HG03175 (cell line): ENCODE results near the gene BRME1.

ENCODE experiments used
- ATAC-seq: cut with Tn5 transposase; IDR thresholded peaks from one replicate; pipeline ENCODE4 v1.9.1; 2021; ENCODE audit warnings: mild to moderate bottlenecking, moderate library complexity; ENCODE audit not compliant: unreplicated experiment

Gene BRME1

DNA sequence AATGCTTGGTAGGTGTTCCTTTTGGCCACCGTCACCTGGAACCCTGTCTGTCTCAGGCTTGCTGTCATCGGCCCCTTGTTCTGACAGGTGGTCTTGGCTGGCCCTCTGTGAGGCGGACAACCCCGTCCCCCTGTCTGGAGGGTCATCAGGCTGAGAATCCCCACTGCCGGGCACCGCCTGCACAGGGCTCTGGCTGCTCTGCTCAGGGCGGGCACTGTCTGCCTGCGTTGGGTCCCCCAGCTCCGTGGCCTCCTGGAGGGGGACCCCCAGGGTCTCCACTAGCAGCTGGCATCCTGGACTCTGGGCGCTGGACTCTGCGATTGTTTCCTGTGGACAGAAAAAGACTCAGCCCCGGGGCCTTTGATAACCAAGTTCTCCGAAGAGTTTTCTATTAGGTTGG, 15.8 kb downstream of the BRME1 start:
- ATAC-seq: no peak

DNA sequence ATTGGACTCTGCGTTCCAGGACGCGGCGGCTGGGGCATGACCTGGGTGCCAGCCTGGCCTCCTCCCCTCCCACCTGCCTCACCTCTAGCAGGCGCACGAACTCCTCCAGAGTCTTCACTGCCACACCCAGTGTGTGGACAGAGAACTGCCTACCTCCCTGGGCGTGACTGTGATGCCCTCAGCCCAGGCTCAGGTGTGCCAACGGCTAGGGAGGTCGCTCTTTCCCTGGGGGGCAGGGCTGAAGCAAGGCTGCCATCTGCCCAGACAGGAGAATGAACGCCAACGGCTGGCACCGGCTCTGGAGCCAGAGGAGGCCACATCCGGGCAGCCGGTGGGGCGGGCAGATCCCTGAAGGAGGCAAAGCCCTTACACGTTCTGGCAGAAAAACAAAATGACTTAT, 17.6 kb downstream of the BRME1 start:
- no peak for ATAC-seq

DNA sequence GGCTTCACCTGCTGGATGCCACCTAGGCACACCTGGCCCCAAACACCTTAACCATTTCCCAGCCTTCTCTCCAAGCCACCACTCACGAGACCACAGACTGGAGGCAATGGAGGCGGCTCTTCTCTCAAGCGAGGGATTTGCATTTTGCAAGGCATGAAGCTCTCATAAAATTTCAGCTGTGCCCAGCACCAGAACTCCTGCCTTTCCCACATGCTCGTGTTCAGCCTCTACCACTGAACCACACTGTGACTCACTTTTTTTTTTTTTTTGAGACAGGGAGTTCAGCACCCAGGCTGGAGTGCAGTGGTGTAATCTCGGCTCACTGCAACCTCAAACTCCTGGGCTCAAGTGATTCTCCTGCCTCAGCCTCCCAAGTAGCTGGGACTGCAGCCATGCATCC, 18.4 kb downstream of the BRME1 start:
- ATAC-seq: no peak

DNA sequence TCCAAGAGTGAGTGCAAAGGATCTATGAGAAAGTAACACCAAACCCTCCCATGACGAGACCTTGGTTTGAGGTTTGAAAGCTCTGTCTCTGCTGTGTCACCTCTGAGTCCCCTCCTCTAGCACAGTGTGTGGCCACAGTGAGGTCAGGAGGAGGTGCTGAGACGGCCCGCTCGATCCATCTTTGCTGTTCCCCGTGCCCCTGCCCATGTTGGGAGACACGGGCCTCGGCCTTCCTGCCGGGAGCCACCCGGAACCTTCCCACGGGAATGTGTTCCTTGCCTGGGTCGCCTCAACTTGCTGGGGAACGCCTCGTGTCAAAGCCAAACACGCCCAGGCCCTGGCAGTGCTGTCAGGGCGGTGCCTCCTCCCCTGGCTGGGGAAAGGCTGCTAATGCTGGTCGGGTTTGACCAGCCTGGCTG, 18.9 kb downstream of the BRME1 start:
- no peak for ATAC-seq

DNA sequence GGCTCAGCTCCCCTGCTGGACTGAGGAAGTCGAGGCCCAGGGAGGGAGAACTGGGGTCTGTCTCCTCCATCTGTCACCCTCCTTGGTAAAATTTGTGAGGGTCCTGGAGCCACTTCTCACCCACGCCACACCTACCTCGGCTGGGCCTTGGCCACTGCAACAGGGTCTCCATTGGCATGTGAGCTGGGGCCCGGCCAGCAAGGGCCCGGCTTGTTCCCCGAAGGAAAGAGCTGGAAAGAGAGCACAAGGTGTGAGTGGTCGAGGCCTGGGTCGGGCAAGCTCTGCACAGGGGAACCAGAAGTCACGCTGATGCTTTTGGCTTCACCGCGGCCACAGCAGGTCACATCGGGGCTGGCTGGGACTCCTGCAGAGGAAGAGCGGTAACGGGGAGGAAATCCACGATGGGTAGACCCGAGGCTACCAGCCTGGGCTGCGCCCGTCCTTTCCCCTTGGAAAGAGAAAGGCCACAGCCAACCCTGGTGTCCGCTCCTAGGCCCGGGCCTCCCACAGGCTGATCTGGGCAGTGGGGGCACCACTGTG, 20.0 kb downstream of the BRME1 start:
- ATAC-seq: no peak

DNA sequence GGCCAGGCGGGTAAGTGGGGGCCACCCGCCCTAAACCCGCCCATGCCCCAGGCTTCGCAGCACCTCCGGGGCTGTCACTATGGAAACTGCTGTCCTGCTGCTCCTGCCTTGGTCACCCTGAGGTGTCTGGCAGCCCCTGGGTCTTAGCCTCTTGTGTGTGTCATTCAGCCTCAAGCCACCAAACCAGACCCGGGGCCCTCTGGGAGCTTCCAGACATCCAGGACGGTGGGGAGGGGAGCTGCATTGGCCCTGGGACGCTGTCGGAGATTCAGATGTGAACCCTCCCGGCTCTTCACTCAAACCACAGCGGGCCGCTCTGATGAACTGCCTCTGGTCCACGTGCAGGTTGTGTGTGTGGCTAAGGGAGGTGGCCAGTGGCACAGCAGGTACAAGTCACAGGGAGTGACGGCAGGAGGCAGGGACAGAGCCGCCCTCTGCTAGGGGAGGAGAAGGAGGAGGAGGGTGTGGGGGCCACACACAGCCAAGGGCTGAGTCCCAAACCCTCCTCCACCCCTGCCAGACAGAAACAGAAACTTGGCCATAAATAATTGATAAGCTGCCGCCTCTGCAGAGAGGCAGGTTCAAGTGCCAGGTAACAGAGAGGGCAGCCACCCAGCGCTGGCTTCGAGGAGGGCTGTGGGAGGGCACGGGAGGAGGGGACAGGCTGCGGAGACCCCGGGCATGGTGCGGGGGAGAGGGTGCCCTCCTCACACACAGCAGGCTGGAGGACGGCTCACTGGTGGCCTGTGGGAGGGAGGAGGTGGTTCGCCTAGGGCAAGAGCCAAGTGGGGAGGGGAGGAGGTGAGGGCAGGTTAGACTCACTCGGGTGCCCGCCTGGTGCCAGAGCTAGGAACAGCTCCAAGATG, 21.0 kb downstream of the BRME1 start:
- no peak for ATAC-seq

DNA sequence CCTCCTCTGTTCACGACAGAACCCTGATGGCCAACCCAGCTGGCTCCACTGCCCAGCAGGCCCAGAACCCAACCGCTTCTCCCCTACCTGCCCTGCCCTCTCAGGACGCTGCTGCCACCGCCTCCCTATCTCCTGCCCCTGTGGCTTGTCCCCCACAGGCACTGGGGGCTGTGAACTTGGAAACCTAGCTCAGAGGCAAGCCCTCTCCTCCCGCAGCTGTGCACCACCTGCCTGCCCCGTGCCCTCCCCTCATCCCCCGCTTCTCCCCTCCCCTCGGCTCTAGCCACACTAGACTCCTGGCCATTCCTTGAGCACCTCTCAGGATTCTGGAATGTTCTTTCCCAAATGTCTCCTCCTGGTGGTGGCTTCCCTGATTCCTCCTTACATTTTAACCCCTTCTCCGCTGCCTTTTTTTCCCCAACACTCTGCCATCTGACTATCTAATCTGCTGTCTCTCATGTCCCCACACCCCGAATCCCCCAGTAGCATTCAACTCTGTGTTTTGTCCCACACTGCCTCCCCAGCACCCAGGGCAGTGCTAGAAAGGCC, 22.3 kb downstream of the BRME1 start:
- ATAC-seq: no peak

DNA sequence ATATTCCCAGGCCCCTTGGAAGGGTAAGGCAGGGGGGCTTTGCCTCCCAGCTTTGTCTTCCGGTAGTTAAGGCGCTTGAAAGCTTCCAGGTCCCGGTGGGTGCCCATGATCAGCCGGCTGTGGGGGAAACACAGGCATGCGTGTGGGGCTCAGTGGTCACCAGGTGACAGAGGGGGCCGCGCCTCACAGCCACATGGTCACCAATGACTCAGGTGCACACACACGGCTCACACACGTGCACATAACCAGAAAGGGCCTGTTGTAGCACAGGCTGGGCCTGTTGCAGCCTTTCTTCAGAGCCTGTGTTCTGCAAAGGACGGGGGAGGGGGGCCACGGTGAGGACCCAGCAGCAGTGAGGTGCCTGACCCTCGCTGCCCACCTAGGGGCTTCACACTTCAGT, 23.1 kb downstream of the BRME1 start:
- ATAC-seq: no peak

DNA sequence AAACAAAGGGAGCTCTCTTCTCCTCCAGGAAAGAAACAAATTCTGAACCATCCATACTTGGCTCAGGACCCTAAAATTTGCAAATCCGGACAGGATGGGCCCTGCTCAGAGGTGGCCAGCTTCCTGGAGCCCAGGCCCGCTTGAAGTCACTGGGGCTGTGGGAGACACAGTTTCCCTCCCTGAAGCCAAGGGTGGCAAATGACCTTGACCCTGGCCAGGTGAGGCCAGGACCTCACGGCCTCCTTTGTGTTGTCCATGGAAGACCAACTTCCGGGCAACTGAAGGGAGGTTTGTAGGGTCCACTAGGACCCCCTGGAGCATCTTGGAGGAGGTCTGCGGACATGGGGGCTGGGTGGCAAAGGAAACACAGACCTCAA, 23.5 kb downstream of the BRME1 start:
- ATAC-seq: no peak

DNA sequence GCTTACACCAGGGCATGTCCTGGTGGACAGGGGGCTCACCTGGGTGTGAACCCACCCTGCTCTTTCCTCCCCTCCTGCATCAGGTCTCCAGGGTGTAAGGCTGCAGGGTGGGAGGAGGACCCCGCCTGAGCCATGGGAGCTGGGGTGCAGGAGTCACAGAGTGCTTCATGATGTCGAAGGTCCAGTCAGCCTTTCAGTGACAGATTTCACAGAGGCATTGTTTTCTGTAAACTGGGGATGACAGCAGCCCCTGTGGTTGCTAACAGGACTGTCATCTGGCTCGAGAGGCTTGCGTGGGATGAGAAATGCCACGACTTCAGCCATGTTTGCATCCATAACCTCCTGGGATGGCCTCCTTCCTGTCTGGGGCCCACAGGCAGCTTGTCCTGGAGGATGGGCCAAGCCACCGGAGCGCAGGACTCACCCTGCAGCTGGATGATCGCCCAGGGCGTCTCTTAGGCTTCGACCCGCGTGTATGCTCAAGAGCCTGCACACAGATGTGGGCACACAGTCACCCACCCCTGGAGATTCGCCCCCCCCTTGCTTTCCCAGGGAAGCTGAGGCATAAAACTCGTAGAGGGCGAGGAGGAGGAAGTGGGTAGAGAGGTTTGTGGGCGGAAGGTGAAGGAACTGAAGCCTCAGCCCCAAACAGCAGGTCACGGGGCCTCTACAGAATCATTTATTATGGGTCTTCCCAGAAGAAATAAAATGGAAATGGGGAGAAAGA, 24.1 kb downstream of the BRME1 start:
- no peak for ATAC-seq

DNA sequence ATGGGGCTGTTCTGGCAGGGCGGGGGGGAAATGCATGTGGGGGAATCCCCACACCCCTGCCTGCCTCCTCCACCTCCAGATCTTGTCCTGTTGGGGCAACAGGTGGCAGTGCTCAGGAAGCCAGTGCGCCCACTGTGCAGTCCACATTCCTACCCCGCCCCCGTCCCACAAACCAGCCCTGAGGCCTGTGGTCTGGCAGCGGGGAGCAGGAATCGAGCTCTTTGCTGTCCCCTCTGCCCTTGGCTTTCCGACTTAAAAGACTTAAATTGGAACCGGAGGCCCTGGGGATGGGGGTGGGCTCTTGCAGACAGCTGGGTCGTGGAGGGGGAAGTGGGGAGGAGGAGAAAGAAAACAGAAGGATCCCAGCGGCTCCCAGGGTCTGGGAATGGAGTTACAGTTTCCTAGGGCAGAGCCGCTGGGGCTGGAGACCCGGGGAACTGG, 24.6 kb downstream of the BRME1 start:
- no peak for ATAC-seq

DNA sequence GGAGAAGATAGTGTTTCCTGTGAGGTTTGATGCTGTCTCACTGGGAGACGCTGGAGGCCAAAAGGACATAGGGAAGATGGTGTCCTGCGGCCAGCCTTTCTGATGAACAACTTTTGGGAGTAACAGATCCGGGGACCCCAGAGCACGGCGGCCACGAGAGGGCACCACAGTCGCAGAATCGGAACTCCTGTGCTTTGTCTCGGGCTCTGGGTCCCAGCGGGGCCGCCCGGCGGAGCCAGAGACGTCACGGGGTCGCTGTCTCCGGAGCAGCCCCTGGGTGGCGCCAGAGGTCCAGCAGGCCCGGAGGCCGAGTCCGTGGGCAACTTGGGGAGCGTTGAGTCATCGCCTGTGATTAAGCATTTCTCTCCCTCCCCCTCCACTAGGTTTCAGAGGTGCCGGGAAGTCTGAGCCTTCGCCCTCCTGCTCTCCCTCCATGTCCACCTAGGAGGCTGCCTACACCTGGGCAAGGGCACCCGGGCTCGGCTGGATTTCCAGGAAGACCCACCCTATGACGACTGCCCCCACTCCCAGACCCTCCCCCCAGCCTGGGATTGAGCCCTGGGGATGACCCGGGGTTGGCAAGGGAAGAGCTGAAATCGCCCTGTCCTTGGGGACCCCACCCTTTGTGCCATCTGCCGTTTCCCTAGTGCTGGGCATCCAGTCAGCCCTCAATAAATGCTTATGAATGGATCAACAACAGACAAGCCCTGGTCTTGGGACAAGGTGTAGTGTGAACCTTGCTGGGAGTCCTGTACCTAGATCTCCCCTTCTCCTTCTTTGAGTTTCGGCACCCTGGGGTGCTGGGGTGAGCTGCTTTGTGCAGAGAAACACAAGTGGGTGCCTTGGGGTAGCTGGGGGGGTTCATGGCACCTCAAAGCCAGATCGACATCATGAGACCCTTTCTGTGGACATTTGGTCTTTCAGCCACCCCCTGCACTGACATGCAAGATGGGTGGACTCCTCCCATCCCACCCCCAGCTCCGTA, 25.6 kb downstream of the BRME1 start:
- peak; percentile 84 for ATAC-seq

DNA sequence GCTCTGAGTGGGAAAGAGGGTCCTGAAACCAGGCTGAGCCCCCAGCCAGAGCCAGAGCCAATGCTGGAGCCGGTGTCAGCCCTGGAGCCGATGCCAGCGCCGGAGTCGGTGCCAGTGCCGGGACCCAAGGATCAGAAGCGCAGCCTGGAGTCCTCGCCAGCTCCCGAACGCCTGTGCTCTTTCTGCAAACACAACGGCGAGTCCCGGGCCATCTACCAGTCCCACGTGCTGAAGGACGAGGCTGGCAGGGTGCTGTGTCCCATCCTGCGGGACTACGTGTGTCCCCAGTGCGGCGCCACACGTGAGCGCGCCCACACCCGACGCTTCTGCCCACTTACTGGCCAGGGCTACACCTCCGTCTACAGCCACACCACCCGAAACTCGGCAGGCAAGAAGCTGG, 28.6 kb downstream of the BRME1 start:
- ATAC-seq: no peak

DNA sequence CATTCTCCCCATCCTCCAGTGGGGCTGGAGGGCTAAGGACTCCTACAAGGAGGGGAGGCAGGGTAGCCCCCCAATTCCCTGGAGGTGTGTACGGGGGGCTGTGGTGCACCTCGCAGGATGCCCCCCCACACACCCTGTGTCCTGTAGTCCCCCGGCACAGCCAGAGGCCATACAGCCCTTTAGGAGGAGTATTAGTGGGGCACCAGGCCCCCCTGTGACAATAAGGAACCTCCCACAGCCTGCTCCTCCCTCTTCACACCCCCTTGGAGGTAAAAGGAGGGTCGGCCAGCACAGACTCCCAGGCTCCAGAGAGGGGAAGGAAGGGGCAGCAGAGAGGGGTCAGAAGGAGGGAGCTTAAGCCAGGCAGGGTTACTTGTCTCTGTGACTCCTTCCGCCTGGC, 29.1 kb downstream of the BRME1 start, which contains the start of gene NANOS3:
NANOS3 (plus strand) TSS at position 301 of the 400 bp plus-strand sequence. CDS start 115 bp downstream, outside the sequence.
- no peak for ATAC-seq

DNA sequence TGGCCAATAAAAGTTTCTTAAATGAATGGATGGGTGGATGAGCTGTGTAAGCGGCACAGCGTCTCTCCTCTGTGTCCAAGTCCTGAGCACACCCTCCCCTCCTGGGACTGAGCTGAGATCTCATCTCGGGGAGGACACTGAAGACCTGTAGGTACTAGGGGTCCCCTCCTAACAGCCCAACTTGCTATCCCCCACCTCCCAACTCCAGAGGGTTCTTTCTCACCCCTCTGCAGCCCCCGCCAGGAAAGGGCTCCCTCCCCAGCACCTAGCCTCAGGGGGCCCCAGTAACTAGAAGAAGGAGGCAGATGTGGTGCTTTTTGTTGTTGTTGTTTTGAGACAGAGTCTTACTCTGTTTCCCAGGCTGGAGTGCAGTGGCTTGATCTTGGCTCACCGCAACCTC, 30.1 kb downstream of the BRME1 start:
- ATAC-seq: no peak

DNA sequence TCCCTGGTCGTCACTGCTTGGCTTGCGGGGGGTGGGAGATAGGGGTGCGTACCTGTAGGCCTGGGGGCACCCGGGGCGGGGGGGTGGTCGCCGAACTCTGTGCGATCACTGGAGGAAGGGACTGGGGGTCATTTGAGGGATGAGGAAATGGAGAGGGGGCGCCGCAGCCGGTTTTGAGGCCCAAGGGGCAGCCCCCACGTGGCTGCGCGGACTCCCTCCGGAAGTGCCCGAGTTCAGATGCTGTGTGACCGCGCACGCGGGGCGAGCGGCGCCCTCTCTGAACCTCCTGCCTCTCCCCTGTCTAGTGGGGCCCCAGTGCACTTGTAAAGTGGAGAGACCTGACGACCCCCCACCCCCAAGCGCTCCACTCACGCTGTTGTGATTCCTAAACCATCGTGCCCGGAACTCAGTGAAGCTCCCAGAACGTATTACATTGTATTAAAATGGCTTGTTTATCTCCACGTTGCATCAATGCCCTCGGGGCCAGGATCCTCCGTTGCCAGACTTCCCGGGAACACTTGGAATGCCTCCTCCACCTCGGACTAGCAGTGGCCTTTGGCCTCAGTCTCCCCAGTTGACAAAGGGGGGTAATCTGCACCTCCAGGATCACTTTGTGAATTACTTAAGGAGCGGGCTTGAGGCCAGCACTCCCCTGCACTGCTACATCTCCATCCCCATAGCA, 31.9 kb downstream of the BRME1 start:
- no peak for ATAC-seq

DNA sequence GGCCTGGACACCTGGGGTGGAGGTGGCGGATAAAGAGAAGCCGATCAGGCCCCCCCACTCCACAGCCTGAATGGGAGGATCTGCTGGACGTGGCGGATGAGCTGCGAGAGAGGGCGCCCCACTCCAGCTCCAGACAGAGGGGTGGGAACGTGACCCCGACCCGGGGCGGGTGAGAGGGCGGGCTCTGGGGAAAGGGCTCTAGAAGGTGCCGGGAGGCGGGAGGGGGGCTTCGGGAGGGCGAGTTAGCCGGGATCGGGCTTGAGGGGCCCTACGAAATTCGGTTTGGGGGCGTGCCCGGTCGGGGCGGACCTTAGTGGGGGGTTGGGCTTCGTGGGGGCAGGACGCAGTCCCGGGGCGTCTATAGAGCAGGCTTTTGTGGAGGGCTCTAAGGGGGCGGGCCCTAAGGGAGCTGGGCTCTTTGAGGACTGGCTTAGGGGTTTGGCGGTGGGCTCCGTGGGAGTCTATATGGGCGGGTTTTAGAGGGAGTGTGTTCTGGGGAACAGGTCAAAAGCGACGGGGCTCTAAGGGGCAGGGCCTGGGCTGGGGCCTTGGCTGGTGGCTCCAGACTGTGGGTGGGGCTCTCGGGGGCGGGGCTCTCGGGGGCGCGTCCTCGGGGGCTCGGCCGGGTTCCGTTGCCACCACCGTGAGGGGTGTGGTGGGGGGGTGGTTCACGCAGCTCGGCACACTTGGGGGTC, 33.1 kb downstream of the BRME1 start:
- ATAC-seq: no peak

DNA sequence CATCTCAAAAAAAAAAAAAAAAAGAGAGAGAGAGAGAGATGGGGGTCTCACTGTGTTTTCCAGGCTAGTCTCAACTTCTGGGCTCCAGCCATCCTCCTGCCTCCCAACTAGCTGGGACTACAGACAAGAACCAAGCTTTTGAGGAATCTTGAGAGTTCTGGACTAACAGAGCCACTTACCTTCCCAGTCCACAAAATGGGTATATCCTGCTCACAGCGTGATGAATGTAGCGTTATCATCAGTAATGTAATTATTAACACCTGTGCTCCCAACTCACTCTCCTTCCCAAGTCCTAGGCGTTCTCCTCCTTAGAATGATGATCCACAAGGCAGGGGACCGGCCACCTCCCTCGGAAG, 33.6 kb downstream of the BRME1 start:
- ATAC-seq: no peak

DNA sequence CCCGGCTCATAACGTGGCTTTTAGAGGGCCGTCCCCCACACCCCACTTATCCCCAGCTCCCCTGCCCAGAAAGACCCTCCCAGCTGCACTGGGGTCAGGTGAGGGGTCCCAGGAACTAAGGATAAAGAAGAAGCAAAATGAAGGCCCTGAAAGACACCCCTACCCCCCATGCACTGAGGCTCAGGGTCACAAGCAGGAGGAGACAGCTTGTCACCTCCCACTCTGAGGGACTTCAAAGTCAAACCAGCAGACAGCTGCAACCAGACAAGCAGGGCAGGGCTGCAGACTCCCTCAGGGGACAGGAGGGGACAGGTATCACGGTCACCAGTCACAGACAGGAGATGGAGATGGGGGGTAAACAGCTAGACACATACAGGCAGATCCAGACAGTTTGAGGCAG, 35.0 kb downstream of the BRME1 start:
- ATAC-seq: no peak
